ENCODE data around the gene IL17RD. TPM values are rescaled to one million over a fixed set of nuclear protein-coding genes. Genes with fewer than 3 reads are reported as not detected.

The IL17RD gene
- total and polyA plus RNA-seq, 2 donors (not counting 1 experiment from before 2014, with no cell fraction given): 0.05 TPM; not detected in 1

- no peak overlapping the region for H3K9ac ChIP-seq (ENCODE audit: low read length)
- H3K9me3 ChIP-seq (ENCODE audit: control extremely low read depth in 1 of 3, control insufficient read depth in 2 of 3, insufficient read depth in 1 of 3, low read length in 2 of 3): no peaks in the 10 kb centered on the region
- TF ChIP-seq EZH2 (IDR thresholded peaks at IDR 0.05; ENCODE audit: borderline replicate concordance, insufficient read depth, low read depth, low read length, poor library complexity, severe bottlenecking) (no peak), CTCF (IDR thresholded peaks at IDR 0.05) (no peak)
- intact Hi-C loops (cut with micrococcal nuclease): no loop called here
- H3K27ac Mint-ChIP-seq: no peak overlapping the region
- no peak for ATAC-seq (ENCODE audit: low read depth)
- peaks cover 6 to 9% of the 10 kb centered on the region in 2 donors for H3K4me1 ChIP-seq (ENCODE audit: control insufficient read depth in 2 of 2, insufficient read depth in 2 of 2, low read length in 2 of 2)
- H3K27ac ChIP-seq (ENCODE audit: low read length in 2 of 2): no peak overlapping the region
- H3K36me3 ChIP-seq (replicated peaks in 1 of 2; ENCODE audit: control extremely low read depth in 1 of 2, control insufficient read depth in 1 of 2, extremely low read depth in 1 of 2, insufficient read depth in 2 of 2, low read length in 1 of 2): no peaks in the 10 kb centered on the region
- H3K4me3 ChIP-seq (ENCODE audit: control extremely low read depth in 1 of 5, extremely low read depth in 1 of 5, insufficient read depth in 1 of 5, low read depth in 2 of 5, low read length in 4 of 5): no peak overlapping the region
- peaks cover 45% of the 10 kb centered on the region for H3K27me3 Mint-ChIP-seq
- POLR2A ChIA-PET: no interaction called here
- H3K27me3 ChIP-seq (replicated peaks in 1 of 4; ENCODE audit: control extremely low read depth in 1 of 4, control insufficient read depth in 3 of 4, insufficient read depth in 4 of 4, low read length in 3 of 4): peaks cover 0 to 34% (median 12%) of the 10 kb centered on the region in 4 experiments
- 70% methylated on average over 5 of the region's 10 CpGs for WGBS (ENCODE audit: insufficient coverage)
- H3K4me1 Mint-ChIP-seq: peaks cover 5% of the 10 kb centered on the region
- CTCF ChIA-PET: no interaction called here
- no peak for DNase-seq
- H3K4me3 Mint-ChIP-seq: no peak overlapping the region
- H3K4me2 ChIP-seq (replicated peaks; ENCODE audit: low read depth, low read length, poor library complexity, severe bottlenecking): no peak overlapping the region
- H3K79me2 ChIP-seq (ENCODE audit: control insufficient read depth, insufficient read depth, low read length): no peaks in the 10 kb centered on the region
- no peak overlapping the region for H2AFZ ChIP-seq (ENCODE audit: insufficient read depth, low read depth, low read length, poor library complexity, severe bottlenecking)
- H4K20me1 ChIP-seq (ENCODE audit: control insufficient read depth, insufficient read depth, low read length, poor library complexity, severe bottlenecking): no peaks in the 10 kb centered on the region
- no peaks in the 10 kb centered on the region for H3K9me3 Mint-ChIP-seq (ENCODE audit: insufficient read depth)
Observed at GRCh38 chr3:57157545-57157944, 7.6 kb downstream of the IL17RD start.

- H3K27me3 Mint-ChIP-seq: peaks cover 47% of the 10 kb centered on the region
- ATAC-seq (ENCODE audit: low read depth) (no peak), DNase-seq (no peak)
- no peaks in the 10 kb centered on the region for H3K9me3 Mint-ChIP-seq (ENCODE audit: insufficient read depth)
- Histone ChIP-seq H3K9me3 (ENCODE audit: control extremely low read depth in 1 of 3, control insufficient read depth in 2 of 3, insufficient read depth in 1 of 3, low read length in 2 of 3) (no peaks in the 10 kb centered on the region), H4K20me1 (ENCODE audit: control insufficient read depth, insufficient read depth, low read length, poor library complexity, severe bottlenecking) (no peaks in the 10 kb centered on the region), H3K79me2 (ENCODE audit: control insufficient read depth, insufficient read depth, low read length) (no peaks in the 10 kb centered on the region), H3K4me2 (replicated peaks; ENCODE audit: low read depth, low read length, poor library complexity, severe bottlenecking) (no peak overlapping the region), H3K27me3 (replicated peaks in 1 of 4; ENCODE audit: control extremely low read depth in 1 of 4, control insufficient read depth in 3 of 4, insufficient read depth in 4 of 4, low read length in 3 of 4) (peaks cover 0 to 24% (median 9%) of the 10 kb centered on the region in 4 experiments), H2AFZ (ENCODE audit: insufficient read depth, low read depth, low read length, poor library complexity, severe bottlenecking) (no peak overlapping the region), H3K4me1 (ENCODE audit: control insufficient read depth in 2 of 2, insufficient read depth in 2 of 2, low read length in 2 of 2) (peaks cover 6 to 9% of the 10 kb centered on the region in 2 donors), H3K9ac (ENCODE audit: low read length) (no peak overlapping the region), H3K4me3 (ENCODE audit: control extremely low read depth in 1 of 5, extremely low read depth in 1 of 5, insufficient read depth in 1 of 5, low read depth in 2 of 5, low read length in 4 of 5) (no peak overlapping the region), H3K36me3 (replicated peaks in 1 of 2; ENCODE audit: control extremely low read depth in 1 of 2, control insufficient read depth in 1 of 2, extremely low read depth in 1 of 2, insufficient read depth in 2 of 2, low read length in 1 of 2) (no peaks in the 10 kb centered on the region), H3K27ac (ENCODE audit: low read length in 2 of 2) (no peak overlapping the region)
- H3K27ac Mint-ChIP-seq: no peak overlapping the region
- no CpG with 5 or more reads among the region's 3 CpGs for WGBS (ENCODE audit: insufficient coverage)
- POLR2A ChIA-PET: no interaction called here
- peaks cover 5% of the 10 kb centered on the region for H3K4me1 Mint-ChIP-seq
- intact Hi-C loops (cut with micrococcal nuclease): no loop called here
- CTCF ChIA-PET: interaction anchor here (1.2 kb wide), 1 partner anchor 54 kb away, joined by 5 read pairs; no protein-coding TSS in a partner anchor
- TF ChIP-seq CTCF (IDR thresholded peaks at IDR 0.05) (no peak), EZH2 (IDR thresholded peaks at IDR 0.05; ENCODE audit: borderline replicate concordance, insufficient read depth, low read depth, low read length, poor library complexity, severe bottlenecking) (no peak)
- no peak overlapping the region for H3K4me3 Mint-ChIP-seq
Observed at GRCh38 chr3:57155310-57155643, 9.9 kb downstream of the IL17RD start.

Measured in B cell (primary cell).